Gastrocnemius medialis (tissue), 4 donors: ENCODE data around the gene DCHS1. TPM values are rescaled to one million over a fixed set of nuclear protein-coding genes. Genes with fewer than 3 reads are reported as not detected.
A peak's percentile ranks its signal among the peaks of the same experiment; 100 is the strongest.

Source experiments
- ATAC-seq, 2 donors: fragments of 150-250 bp; one replicate each; pipeline ENCODE4 v1.9.1; 2016
- DNase-seq, 2 donors: peaks; one replicate each; pipeline ENCODE4 v3.0.0-alpha.2; 2019
- H3K27ac ChIP-seq, 4 donors: fragments of 200-600 bp; sonication (generic); 1 replicate in 1 of 4; 2 replicates in 3 of 4; pipeline ENCODE4 v1.5.1; 2016 to 2018; ENCODE audit warnings: mild to moderate bottlenecking in 2 of 4, moderate library complexity in 1 of 4
- H3K27me3 ChIP-seq, 3 donors: fragments of 200-600 bp; sonication (generic) in 2 of 3; 1 replicate in 1 of 3; 2 replicates in 2 of 3; pipeline versions ENCODE4 v1.5.1 to v1.6.0; 2016 to 2019; ENCODE audit warnings: mild to moderate bottlenecking in 1 of 3, moderate library complexity in 1 of 3
- H3K36me3 ChIP-seq, 2 donors: fragments of 200-600 bp; sonication (generic) in 1 of 2; one replicate each; pipeline ENCODE4 v1.5.1; 2017 to 2018
- H3K4me1 ChIP-seq, 2 donors: fragments of 200-600 bp; sonication (generic) in 1 of 2; one replicate each; pipeline ENCODE4 v1.5.1; 2016 to 2017; ENCODE audit warnings: mild to moderate bottlenecking in 2 of 2
- H3K4me3 ChIP-seq, 4 donors: fragments of 200-600 bp; sonication (generic) in 3 of 4; 1 replicate in 1 of 4; 2 replicates in 3 of 4; pipeline ENCODE4 v1.5.1; 2016 to 2019; ENCODE audit warnings: mild to moderate bottlenecking in 2 of 4
- H3K9me3 ChIP-seq, 3 donors: fragments of 200-600 bp; sonication (generic) in 2 of 3; 1 replicate in 1 of 3; 2 replicates in 2 of 3; pipeline ENCODE4 v1.5.1; 2016 to 2019
- POLR2A ChIP-seq, 2 donors: fragments of 450-650 bp; IDR thresholded peaks; one replicate each; pipeline ENCODE4 v1.6.1; 2017; ENCODE audit warnings: antibody characterized with exemption in 2 of 2, mild to moderate bottlenecking in 2 of 2, moderate library complexity in 2 of 2
- in situ Hi-C, 4 donors: fragments of 200-750 bp; cut with MboI; loops; one replicate each; pipeline versions ENCODE4 v1.15.0 to v1.8.0; 2017; ENCODE audit warnings: low sequenced_read_pairs in 4 of 4
- intact Hi-C: fragments of 100-400 bp; cut with DNase I; formaldehyde crosslinking; loops from one replicate; pipeline ENCODE4 v1.15.1; 2023; ENCODE audit warnings: low total_unique reads
- total RNA-seq, 4 donors: library from RNA; depleted of rRNA; stranded (reverse); fragments of >200 nt; gene quantifications; one replicate each; pipeline versions ENCODE4 v1.1.0 to v1.2.3, GENCODE V29; 2016
- TF ChIP-seq, protein P1 (sequence below), 5 experiments: fragments of 450-650 bp in 3 of 5; fragments of 200-600 bp in 2 of 5; sonication (generic) in 2 of 5; IDR thresholded peaks in 4 of 5; conservative IDR thresholded peaks in 1 of 5; 1 replicate in 4 of 5; 2 replicates in 1 of 5; pipeline ENCODE4 v1.5.1; 2016 to 2019; ENCODE audit warnings: antibody characterized with exemption in 5 of 5, mild to moderate bottlenecking in 3 of 5, moderate library complexity in 3 of 5

The DCHS1 gene
- total RNA-seq, 4 donors from 2014 or later: 1.5 to 3.8 (median 2.8) TPM

- Histone ChIP-seq H3K27me3 (no peaks in the 10 kb centered on the region), H3K4me3 (no peak overlapping the region), H3K9me3 (no peaks in the 10 kb centered on the region), H3K27ac (peak overlapping the region in 2 of 4 donors; percentile 80 to 86), H3K36me3 (peaks cover 0 to 3% of the 10 kb centered on the region in 2 donors), H3K4me1 (peaks cover 24 to 27% of the 10 kb centered on the region in 2 donors)
- intact Hi-C loops (no loop called here), in situ Hi-C loops (no loop called here)
- DNase-seq (no peak), ATAC-seq (no peak)
- TF ChIP-seq, protein P1, sequence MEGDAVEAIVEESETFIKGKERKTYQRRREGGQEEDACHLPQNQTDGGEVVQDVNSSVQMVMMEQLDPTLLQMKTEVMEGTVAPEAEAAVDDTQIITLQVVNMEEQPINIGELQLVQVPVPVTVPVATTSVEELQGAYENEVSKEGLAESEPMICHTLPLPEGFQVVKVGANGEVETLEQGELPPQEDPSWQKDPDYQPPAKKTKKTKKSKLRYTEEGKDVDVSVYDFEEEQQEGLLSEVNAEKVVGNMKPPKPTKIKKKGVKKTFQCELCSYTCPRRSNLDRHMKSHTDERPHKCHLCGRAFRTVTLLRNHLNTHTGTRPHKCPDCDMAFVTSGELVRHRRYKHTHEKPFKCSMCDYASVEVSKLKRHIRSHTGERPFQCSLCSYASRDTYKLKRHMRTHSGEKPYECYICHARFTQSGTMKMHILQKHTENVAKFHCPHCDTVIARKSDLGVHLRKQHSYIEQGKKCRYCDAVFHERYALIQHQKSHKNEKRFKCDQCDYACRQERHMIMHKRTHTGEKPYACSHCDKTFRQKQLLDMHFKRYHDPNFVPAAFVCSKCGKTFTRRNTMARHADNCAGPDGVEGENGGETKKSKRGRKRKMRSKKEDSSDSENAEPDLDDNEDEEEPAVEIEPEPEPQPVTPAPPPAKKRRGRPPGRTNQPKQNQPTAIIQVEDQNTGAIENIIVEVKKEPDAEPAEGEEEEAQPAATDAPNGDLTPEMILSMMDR (IDR thresholded peaks at IDR 0.05 in 4 of 5, conservative IDR thresholded peaks at IDR 0.05 in 1 of 5): no peak
- no peak for TF ChIP-seq POLR2A (IDR thresholded peaks at IDR 0.05)
Measured at GRCh38 chr11:6572215-6572614, 83.4 kb downstream of the DCHS1 start.

DNA sequence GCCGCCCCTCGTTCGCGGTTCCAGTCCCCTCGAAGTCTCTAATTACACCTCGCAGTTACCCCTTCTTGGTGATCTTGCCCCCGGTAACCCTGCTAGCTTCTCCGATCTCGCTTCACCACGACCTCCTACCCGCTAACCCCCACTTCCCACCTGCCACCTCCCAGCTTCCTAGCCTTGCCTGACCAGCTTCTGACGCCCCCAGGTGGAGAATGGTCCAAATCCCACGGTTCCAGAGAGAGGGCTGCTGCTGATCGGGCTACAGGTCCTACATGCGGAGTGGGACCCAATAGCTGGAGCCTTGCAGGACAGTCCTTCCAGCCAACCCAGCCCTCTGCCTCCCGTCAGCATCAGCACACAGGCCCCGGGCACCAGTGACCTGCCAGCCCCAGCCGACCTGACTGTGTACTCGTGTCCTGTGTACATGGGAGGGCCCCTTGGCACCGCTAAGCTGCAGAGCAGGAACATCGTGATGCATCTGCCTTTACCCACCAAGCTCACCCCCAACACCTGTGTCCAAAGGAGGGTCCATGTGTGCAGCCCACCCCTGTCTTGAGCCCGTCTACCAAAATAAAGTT lies 84.1 kb downstream of the DCHS1 start:
- TF ChIP-seq, protein P1 (IDR thresholded peaks at IDR 0.05 in 4 of 5, conservative IDR thresholded peaks at IDR 0.05 in 1 of 5): no peak
- TF ChIP-seq POLR2A (IDR thresholded peaks at IDR 0.05): no peak
- intact Hi-C loops (loop anchor here (1.0 kb wide), 1 partner anchor 31 kb away; no protein-coding TSS in a partner anchor), in situ Hi-C loops (no loop called here)
- no peak for DNase-seq
- Histone ChIP-seq H3K36me3 (peaks cover 0 to 3% of the 10 kb centered on the region in 2 donors), H3K27ac (peak overlapping the region in 3 of 4 donors; percentile 74 to 86 (median 80)), H3K9me3 (no peaks in the 10 kb centered on the region), H3K27me3 (no peaks in the 10 kb centered on the region), H3K4me1 (peaks cover 25 to 26% of the 10 kb centered on the region in 2 donors), H3K4me3 (peak overlapping the region in 2 of 4 donors; percentile 8 to 35)
- ATAC-seq: no peak

Other genes starting within 250 kb of the DCHS1 start
- gene APBB1, start 236.7 kb downstream of the DCHS1 start, total RNA-seq: 10 to 100 TPM; 18.5 to 49.2 (median 46.2) TPM
- 10 to 100 TPM in 1 of 4 donors, 1 to 10 TPM in 1, not detected in 2; 8.7 to 17.6 TPM for gene HPX, start 214.8 kb downstream of the DCHS1 start, total RNA-seq
- gene TRIM3, start 181.9 kb downstream of the DCHS1 start, total RNA-seq: 10 to 100 TPM; 15.3 to 20.0 (median 16.5) TPM
- gene ARFIP2, start 174.5 kb downstream of the DCHS1 start, total RNA-seq: 10 to 100 TPM; 20.1 to 27.8 (median 24.4) TPM
- gene TIMM10B, start 174.3 kb downstream of the DCHS1 start, total RNA-seq: 10 to 100 TPM; 10.0 to 14.5 (median 12.4) TPM
- gene DNHD1, start 158.5 kb downstream of the DCHS1 start, total RNA-seq: 10 to 100 TPM in 1 of 4 donors, 1 to 10 TPM in 3; 3.4 to 10.5 (median 4.3) TPM
- 10 to 100 TPM; 10.9 to 25.7 (median 14.9) TPM for gene RRP8, start 52.2 kb downstream of the DCHS1 start, total RNA-seq
- gene ILK, start 52.0 kb downstream of the DCHS1 start, total RNA-seq: 100 to 1,000 TPM in 1 of 4 donors, 10 to 100 TPM in 3; 48.3 to 113 (median 70.5) TPM
- 10 to 100 TPM; 49.8 to 77.8 (median 65.7) TPM for gene TAF10, start 43.6 kb downstream of the DCHS1 start, total RNA-seq
- 10 to 100 TPM; 13.9 to 43.4 (median 19.6) TPM for gene TPP1, start 36.4 kb downstream of the DCHS1 start, total RNA-seq
- 10 to 100 TPM; 25.1 to 33.4 (median 27.7) TPM for gene MRPL17, start 27.5 kb upstream of the DCHS1 start, total RNA-seq
- not detected for gene OR2AG2, start 116.2 kb upstream of the DCHS1 start, total RNA-seq
- not detected for gene OR2AG1, start 127.2 kb upstream of the DCHS1 start, total RNA-seq
- under 1 TPM in 1 of 4 donors, not detected in 3; 0.20 TPM for gene OR6A2, start 143.9 kb upstream of the DCHS1 start, total RNA-seq
- not detected for gene OR10A5, start 189.9 kb upstream of the DCHS1 start, total RNA-seq
- not detected for gene OR10A2, start 207.2 kb upstream of the DCHS1 start, total RNA-seq
- not detected for gene OR10A4, start 220.8 kb upstream of the DCHS1 start, total RNA-seq
- gene OR2D2, start 236.7 kb upstream of the DCHS1 start, total RNA-seq: not detected